Spinal cord (tissue), 10 donors: ENCODE measurements around the gene ZFHX2. TPM values are rescaled to one million over a fixed set of nuclear protein-coding genes. Genes with fewer than 3 reads are reported as not detected.

Experiments used
- DNase-seq, 6 donors: peaks; one replicate each; pipeline versions ENCODE4 v3.0.0 to v3.0.0-alpha.2; 2013 to 2015; ENCODE audit warnings: low spot score in 6 of 6, low read depth in 4 of 6
- H3K27ac ChIP-seq: one replicate; pipeline ENCODE4 v1.5.1; 2013; ENCODE audit warnings: low read depth, low read length, control low read depth
- H3K27me3 ChIP-seq: one replicate; pipeline ENCODE4 v1.6.1; 2013; ENCODE audit warnings: low read length; ENCODE audit not compliant: control insufficient read depth, insufficient read depth
- H3K36me3 ChIP-seq: one replicate; pipeline ENCODE4 v1.6.1; 2013; ENCODE audit warnings: low read length; ENCODE audit not compliant: control insufficient read depth, insufficient read depth
- H3K4me1 ChIP-seq: one replicate; pipeline ENCODE4 v1.6.1; 2013; ENCODE audit warnings: low read length; ENCODE audit not compliant: control insufficient read depth, insufficient read depth
- H3K4me3 ChIP-seq: one replicate; pipeline ENCODE4 v1.5.1; 2013; ENCODE audit warnings: low read depth, low read length, control low read depth
- H3K9me3 ChIP-seq: one replicate; pipeline ENCODE4 v1.6.1; 2013; ENCODE audit warnings: low read length; ENCODE audit not compliant: control insufficient read depth, insufficient read depth
- WGBS: methylation state at CpG from one replicate; pipeline ENCODE4 v1.1.5; 2013; ENCODE audit warnings: missing lambda C conversion rate; ENCODE audit not compliant: insufficient coverage; 5-methylcytosine and 5-hydroxymethylcytosine counted together
- polyA plus RNA-seq, 2 donors: library from polyadenylated mRNA; unstranded; fragments of 120-200 nt; gene quantifications; one replicate each; pipeline ENCODE4 v1.2.1, GENCODE V29; 2013; ENCODE audit not compliant: insufficient read length in 2 of 2
- total RNA-seq, 2 donors: library from RNA; depleted of rRNA in 1 of 2; stranded (reverse); fragments of 120-200 nt in 1 of 2; fragments of >200 nt in 1 of 2; gene quantifications; one replicate each; pipeline versions ENCODE4 v1.2.3 to v1.2.4, GENCODE V29; 2013 to 2014
- donor health status: healthy.

ZFHX2 gene
- total and polyA plus RNA-seq, 4 donors, result 1.8 to 31.3 (median 14.3) TPM

DNA sequence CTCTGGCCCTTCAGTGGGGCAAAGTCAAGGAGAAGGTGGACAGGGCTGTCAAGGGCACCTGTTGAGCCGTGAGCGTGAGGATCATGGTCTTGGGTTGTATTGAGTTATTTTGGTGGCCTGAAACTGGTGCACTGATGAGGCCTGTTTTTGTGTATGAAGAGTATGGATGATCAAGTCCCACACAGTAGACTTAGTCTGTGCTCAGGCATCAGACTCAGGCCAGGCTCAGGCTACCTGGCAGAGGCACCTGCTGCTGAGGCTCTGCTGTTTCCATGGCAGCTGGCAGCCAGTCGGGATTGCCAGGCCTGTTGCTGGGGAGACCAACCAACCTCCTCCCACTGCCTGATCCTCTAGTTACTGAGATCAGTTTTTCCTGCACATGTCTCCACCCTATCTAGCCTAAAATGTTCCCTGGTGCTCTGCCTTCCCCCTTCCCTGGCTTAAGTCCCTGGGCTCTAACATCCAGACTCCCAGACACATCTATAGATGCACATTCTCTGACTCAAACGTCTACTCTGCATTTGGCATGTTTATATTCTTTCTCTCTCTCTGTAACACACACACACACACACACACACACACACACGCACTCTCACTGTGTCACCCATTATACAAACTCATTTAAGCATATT lies 21.9 kb upstream of the ZFHX2 start:
- Histone ChIP-seq H3K27me3 (peaks cover 32% of the 10 kb centered on the region), H3K27ac (no peak overlapping the region), H3K4me1 (peaks cover 76% of the 10 kb centered on the region), H3K36me3 (peaks cover 40% of the 10 kb centered on the region), H3K4me3 (no peak overlapping the region), H3K9me3 (no peaks in the 10 kb centered on the region)
- DNase-seq, result peak in 1 of 6 donors; percentile 15
- 46% methylated on average over 5 of the region's 5 CpGs for WGBS

DNA sequence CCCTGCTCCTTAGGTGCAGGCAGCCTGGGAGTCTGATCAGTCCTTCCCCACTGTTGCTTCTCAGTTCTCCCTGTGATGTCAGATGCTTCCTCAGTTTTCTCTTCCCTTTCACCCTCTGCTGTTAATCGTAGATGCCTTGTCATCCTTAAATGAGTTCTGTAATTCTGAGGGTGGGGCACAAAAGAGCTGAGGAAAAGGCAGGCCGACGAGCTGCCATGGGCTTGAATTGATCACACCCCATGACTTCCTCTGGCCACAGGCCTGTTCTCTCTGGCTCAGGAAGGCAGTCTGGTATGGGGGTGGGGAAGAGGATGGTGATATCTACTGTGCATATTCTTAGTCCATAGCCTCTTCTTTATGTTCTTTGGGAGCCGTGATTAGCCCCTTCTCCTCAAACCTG lies 21.3 kb upstream of the ZFHX2 start:
- no CpG with 5 or more reads among the region's 4 CpGs for WGBS
- DNase-seq, result peak in 1 of 6 donors; percentile 3
- peaks cover 26% of the 10 kb centered on the region for H3K27me3 ChIP-seq
- H3K27ac ChIP-seq, result no peak overlapping the region
- peaks cover 40% of the 10 kb centered on the region for H3K36me3 ChIP-seq
- no peak overlapping the region for H3K4me3 ChIP-seq
- H3K9me3 ChIP-seq, result no peaks in the 10 kb centered on the region
- peaks cover 75% of the 10 kb centered on the region for H3K4me1 ChIP-seq

DNA sequence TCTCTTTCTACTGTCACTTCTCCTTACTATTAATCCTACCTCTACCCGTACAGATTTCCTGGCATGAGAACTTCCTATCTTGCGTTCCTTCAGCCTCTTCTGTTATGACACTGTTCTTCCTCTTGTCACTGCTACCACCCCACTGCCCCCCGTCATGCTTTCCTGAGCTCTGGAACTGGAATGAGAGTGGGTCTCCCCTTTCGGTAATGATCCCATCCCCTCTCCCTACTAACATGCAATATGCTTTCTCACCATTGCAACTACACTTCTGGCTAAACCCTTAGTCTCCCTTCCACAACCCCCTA lies 20.9 kb upstream of the ZFHX2 start:
- Histone ChIP-seq H3K36me3 (peaks cover 40% of the 10 kb centered on the region), H3K9me3 (no peaks in the 10 kb centered on the region), H3K4me1 (peaks cover 75% of the 10 kb centered on the region), H3K27ac (no peak overlapping the region), H3K4me3 (no peak overlapping the region), H3K27me3 (peaks cover 22% of the 10 kb centered on the region)
- no peak for DNase-seq
- 81% methylated on average over 3 of the region's 4 CpGs for WGBS

DNA sequence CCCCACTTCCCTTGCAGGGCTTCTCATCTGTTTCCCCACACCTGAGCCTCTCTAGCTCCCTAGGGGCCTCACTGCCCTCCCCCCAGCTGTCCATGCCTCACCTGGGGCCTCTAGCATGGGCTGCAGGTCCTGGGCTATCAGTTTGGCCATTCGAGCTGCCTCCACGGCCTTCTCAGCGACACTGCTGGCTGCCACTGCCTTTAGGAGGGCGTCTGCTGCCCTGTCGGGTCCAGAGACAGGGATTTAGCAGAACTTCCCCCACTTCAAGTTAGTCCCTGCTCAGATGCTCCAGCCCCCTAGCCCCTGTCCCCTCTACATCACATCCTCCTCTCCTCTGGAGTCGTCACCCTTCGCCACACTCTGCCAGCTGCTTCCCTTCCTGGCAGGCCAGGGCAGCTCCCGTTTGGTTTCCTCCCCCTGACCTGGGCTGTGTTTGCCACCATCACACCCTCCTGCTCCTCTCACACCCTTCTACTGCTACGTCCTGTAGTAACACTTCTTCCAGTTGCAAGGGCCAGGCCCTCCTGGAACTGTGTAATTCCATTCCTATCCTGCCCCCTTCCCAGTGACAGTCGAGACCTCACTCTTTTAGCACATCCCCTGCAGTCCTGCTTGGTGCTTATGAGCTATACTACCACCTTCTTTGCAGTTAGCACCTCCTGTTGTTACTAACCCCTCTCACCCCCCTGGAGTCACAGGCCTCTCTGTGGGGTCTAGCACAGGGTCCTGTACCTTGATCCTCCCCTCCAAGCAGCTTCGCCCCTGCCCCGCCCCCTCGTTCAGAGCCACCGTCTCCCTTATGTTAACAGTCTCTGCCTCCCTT lies 20.3 kb upstream of the ZFHX2 start:
- peak in 1 of 6 donors; percentile 1 for DNase-seq
- no peak overlapping the region for H3K4me3 ChIP-seq
- peaks cover 16% of the 10 kb centered on the region for H3K27me3 ChIP-seq
- H3K36me3 ChIP-seq, result peaks cover 40% of the 10 kb centered on the region
- WGBS, result 75% methylated on average over 14 of the region's 14 CpGs
- H3K9me3 ChIP-seq, result no peaks in the 10 kb centered on the region
- peaks cover 76% of the 10 kb centered on the region for H3K4me1 ChIP-seq
- no peak overlapping the region for H3K27ac ChIP-seq

DNA sequence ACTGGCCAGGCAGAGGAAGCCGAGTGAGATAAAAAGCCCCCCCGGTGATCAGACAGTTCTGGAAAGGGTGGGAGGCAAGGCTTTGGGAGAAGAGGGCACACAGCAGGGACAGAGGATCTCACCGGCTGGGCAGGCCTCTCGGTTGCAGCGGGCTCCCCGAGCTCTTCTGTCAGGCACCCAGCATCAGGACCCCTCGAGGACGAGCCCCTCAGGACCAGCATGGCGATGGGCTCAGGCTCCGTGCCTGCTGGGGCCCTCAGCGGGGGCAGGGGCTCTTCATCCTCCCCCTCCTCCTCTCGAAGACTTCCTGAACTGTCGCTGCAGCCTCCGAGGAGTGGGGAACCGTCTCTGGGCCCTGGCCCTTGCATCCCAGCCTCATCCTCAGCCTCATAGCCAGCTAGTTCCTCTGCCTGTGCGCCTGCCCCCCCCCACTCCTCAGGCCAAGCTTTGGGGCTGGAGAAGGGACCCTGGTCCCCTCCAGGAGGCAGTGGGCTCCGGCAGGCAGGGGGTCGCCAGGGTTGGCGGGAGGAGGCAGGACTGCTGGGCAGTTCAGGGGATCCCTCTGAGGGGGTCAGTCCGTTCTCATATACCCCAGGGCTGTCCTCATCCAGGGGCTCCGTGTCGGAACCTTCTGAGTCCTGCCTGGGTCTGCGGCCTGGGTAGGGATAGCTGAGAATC lies 19.4 kb upstream of the ZFHX2 start:
- WGBS, result 88% methylated on average over 23 of the region's 23 CpGs
- H3K4me1 ChIP-seq, result peaks cover 78% of the 10 kb centered on the region
- no peak overlapping the region for H3K27ac ChIP-seq
- H3K36me3 ChIP-seq, result peaks cover 37% of the 10 kb centered on the region
- no peak overlapping the region for H3K4me3 ChIP-seq
- peak in 1 of 6 donors; percentile 5 for DNase-seq
- no peaks in the 10 kb centered on the region for H3K9me3 ChIP-seq
- H3K27me3 ChIP-seq, result peaks cover 8% of the 10 kb centered on the region

DNA sequence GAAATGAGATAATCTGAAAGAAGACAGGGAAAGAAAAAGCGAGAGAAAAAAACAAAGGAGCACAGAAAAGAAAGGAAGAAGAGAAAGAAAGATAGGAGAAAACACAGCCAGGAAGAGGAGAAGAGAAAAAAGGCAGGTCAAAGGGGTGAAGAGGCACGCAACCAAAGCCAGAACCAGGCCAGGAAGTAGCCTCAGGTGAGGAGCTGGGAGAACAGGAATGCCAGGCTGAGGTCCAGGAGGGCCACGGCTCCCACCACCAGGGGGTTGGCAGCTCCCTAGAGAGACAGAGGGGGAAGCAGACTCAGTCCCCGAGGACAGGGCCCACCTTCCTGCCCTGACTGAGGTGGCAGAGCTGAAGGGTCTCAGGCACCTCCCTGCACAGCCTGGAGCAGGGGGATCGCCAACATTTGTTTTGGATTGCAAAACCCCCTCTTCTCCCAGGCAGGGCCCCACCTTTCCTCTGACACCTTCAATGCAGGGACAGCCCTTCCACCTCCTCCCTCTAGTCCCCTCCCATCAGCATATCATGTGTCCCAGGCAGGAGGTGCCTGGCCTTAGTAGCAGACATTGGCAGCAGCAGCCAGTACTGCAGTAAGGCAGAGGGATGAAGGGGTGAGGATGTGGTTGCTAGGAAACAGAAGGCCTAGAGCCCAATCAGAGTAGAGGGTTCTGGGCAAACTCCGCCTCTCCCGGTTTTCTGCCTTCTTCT lies 18.0 kb upstream of the ZFHX2 start:
- 48% methylated on average over 5 of the region's 7 CpGs for WGBS
- Histone ChIP-seq H3K4me3 (no peak overlapping the region), H3K4me1 (peaks cover 79% of the 10 kb centered on the region), H3K27ac (peak overlapping the region; percentile 40), H3K9me3 (no peaks in the 10 kb centered on the region), H3K27me3 (no peaks in the 10 kb centered on the region), H3K36me3 (peaks cover 35% of the 10 kb centered on the region)
- peak in 4 of 6 donors; percentile 38 to 93 (median 76) for DNase-seq

DNA sequence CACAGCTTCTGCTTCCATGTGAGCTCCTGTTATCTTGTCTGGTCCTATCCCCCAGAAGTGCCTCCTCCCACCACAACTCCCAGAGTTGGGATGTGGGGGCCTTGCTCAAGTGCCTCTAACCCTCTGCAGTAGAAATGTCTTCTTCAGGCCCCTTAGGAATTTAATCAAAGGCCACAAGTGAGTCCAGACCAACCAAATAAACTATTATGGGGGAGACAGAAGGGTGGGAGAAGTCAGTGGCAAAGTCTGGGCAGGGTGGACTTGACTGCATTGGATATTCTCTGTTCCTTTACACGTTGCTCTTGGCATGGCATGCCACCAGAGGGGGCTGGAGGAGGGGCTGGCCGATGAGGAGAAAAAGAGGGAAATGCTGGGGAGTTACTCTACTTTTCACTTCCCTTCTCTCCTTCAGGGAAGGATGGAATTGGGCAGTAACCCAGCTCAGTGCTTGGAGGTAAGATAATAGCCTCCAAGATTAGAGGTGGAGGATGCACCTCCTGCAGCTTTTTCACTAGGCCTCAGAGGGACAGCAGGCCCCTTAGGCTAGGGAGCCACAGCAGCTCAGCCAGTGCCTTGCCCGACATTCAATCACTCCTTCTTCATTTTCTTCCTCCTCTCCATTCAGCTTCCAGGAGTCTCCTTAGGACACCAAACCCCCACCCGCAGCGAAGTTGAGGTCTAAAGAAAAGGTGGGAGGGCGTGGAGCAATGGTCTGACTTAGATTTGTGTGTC lies 17.2 kb upstream of the ZFHX2 start:
- no peaks in the 10 kb centered on the region for H3K9me3 ChIP-seq
- no CpG with 5 or more reads among the region's 6 CpGs for WGBS
- no peak overlapping the region for H3K4me3 ChIP-seq
- peaks cover 37% of the 10 kb centered on the region for H3K36me3 ChIP-seq
- peak in 2 of 6 donors; percentile 69 to 71 for DNase-seq
- H3K27ac ChIP-seq, result no peak overlapping the region
- peaks cover 77% of the 10 kb centered on the region for H3K4me1 ChIP-seq
- H3K27me3 ChIP-seq, result no peaks in the 10 kb centered on the region

DNA sequence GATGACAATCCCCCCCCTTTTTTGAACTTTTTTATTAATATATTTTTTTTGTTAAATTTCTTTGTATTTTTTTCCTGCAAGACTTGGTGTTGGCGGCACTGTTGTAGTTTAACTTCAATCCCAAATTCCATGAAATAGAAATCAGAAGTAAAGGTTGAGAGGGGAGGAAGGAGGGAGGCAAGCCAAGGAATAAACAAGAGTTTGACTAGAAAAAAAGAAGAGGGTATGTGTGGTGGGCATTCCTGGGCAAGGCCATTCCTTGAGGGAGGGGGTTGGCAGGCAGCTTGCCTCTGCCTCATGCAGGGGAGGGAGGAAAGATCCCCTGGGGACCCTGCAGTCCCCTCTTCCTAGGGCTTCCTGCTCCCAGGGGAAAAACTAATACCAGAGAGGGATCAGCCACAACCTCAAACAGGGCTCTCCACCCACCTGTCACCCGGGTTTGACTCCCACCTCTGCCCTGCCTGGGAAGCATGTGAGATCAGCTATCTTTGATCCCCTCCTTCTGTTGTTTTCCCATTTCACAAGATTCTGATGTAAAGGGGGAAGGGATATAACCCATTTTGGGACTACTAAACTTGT lies 16.5 kb upstream of the ZFHX2 start:
- DNase-seq, result peak in 1 of 6 donors; percentile 14
- Histone ChIP-seq H3K4me1 (peaks cover 73% of the 10 kb centered on the region), H3K27ac (peak overlapping the region; percentile 86), H3K36me3 (peaks cover 33% of the 10 kb centered on the region), H3K4me3 (peak overlapping the region; percentile 79), H3K27me3 (no peaks in the 10 kb centered on the region), H3K9me3 (no peaks in the 10 kb centered on the region)
- WGBS, result 0% methylated on average over 1 of the region's 2 CpGs
